Measurements from ENCODE around the gene NKTR. TPM values are rescaled to one million over a fixed set of nuclear protein-coding genes. Genes with fewer than 3 reads are reported as not detected.

NKTR gene
- total and polyA plus RNA-seq, 9 of the 15 experiments (the other 6 are each of a cell fraction or from before 2014, with no cell fraction given), result 19.7 to 123 (median 92.6) TPM

DNA sequence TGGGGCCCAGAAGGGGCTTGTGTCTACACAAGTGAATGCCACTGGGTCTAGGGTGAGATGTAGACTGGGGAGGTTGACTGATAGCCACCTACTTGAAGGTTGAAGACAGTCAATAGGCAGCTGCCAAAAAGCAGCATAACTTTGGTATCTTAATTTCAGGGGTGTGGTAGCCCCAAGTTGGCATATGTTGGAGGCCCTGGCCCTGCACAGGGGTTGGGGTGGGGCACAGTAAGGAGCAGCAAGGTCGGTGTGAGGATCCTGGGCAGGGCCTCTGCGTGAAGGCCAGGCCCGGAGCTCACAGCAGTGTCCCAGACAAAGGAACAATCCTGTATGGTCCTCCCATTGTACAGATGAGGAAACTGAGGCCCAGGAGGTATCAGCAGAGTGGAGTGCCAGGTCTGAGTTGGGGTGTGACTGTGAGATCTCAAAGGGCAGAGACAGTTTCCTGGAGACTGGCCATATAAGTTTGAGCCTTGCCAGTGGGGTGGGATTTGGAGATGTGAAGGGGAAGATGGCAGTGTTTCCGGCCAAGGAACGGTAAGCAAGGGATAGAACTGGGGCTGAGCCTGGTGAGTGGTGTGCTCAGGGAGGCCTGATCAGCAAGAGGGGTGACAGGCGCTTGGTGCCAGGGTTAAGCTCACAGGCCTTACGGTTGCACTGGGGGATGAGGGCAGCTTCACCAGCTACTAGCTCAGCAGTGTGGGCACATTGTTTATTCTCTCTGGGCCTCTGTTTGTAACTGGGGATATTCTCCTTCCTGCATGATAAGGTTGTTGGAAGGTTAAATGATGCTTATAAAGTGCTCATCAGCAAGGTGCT lies 86.6 kb downstream of the NKTR start:
- CTCF ChIA-PET (ENCODE audit: low intra/inter-chr PET ratio), result no interaction called here
- FAIRE-seq, result no peak
- intact Hi-C loops (cut with micrococcal nuclease), result no loop called here

DNA sequence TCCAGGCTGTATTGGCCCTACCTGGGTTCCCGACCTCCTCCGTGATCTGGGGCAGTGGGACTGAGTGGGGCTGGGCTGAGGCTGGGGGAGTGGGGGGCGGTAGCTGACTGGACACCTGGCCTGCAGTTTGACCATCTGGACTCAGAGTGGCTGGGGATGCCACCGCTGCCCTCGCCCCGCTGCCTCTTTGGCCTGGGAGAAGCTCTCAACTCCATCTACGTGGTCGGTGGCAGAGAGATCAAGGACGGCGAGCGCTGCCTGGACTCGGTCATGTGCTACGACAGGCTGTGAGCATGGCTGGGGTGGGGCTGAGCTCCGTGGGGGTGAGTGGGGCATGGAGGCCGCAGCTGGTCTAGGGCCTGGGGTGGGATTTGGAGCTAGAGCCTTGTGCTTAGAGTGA lies 87.5 kb downstream of the NKTR start:
- Histone ChIP-seq H3K36me3 (ENCODE audit: control insufficient read depth, insufficient read depth, low read length) (no peaks in the 10 kb centered on the region), H3K4me3 (no peak overlapping the region), H3K27me3 (ENCODE audit: control insufficient read depth in 2 of 2, insufficient read depth in 2 of 2, low read length in 2 of 2) (peaks cover 32 to 81% of the 10 kb centered on the region in 2 experiments), H3K27ac (ENCODE audit: extremely low read depth, low read depth, low read length) (no peak overlapping the region), H3K4me2 (ENCODE audit: insufficient read depth, low read length) (no peak overlapping the region), H3K79me2 (ENCODE audit: control insufficient read depth, insufficient read depth, low read length) (no peaks in the 10 kb centered on the region), H2AFZ (ENCODE audit: low read depth, low read length) (no peak overlapping the region), H3K9me3 (replicated peaks; ENCODE audit: control insufficient read depth, insufficient read depth, low read depth, low read length) (no peaks in the 10 kb centered on the region), H4K20me1 (replicated peaks; ENCODE audit: control insufficient read depth, insufficient read depth, low read length) (peaks cover 19% of the 10 kb centered on the region; the same call in 1 of the 2 replicates), H3K9ac (ENCODE audit: insufficient read depth in 1 of 2, low read depth in 2 of 2, low read length in 2 of 2) (peak overlapping the region in 1 of 2 experiments; percentile 50; a peak in 1 of 4 replicates), H3K4me1 (replicated peaks in 1 of 2; ENCODE audit: control insufficient read depth in 2 of 2, insufficient read depth in 2 of 2, low read length in 2 of 2) (peaks cover 3 to 26% of the 10 kb centered on the region in 2 experiments; a peak in 3 of 5 replicates), H3K9me1 (ENCODE audit: control insufficient read depth, insufficient read depth, low read length) (peaks cover 5% of the 10 kb centered on the region)
- FAIRE-seq, result no peak
- 4% methylated on average over 12 of the region's 15 CpGs for WGBS (ENCODE audit: insufficient coverage, low coverage, missing lambda C conversion rate)
- no peak for DNase-seq (ENCODE audit: extremely low read depth in 1 of 4, low spot score in 3 of 4)
- ChIA-PET POLR2A (interaction anchor here (0.6 to 1.0 kb wide), 2 partner anchors 10 to 43 kb away, joined by 3 to 5 read pairs; no protein-coding TSS in a partner anchor), CTCF (ENCODE audit: low intra/inter-chr PET ratio) (no interaction called here)
- no TSS peak for BruUV-seq (replicated peaks)
- intact Hi-C loops (cut with micrococcal nuclease) (no loop called here), in situ Hi-C loops (cut with MboI) (no loop called here)
- ATAC-seq, result no peak
- no peak for TF ChIP-seq SRSF1 (IDR thresholded peaks at IDR 0.05; ENCODE audit: low read depth, low read length)
- TF ChIP-seq ZNF23 (CRISPR knock-in tag; IDR thresholded peaks at IDR 0.05), result no peak
- no peak for TF ChIP-seq COPS2 (conservative IDR thresholded peaks at IDR 0.05)
- TF ChIP-seq ZKSCAN8 (CRISPR knock-in tag; IDR thresholded peaks at IDR 0.05), result no peak
- no peak for TF ChIP-seq PURB (CRISPR knock-in tag; IDR thresholded peaks at IDR 0.05; ENCODE audit: low read depth)
- no peak for TF ChIP-seq ZNF589 (CRISPR knock-in tag; IDR thresholded peaks at IDR 0.05; ENCODE audit: low read depth)
- no peak for TF ChIP-seq PCBP1 (IDR thresholded peaks at IDR 0.05; ENCODE audit: low read depth, low read length, poor library complexity, severe bottlenecking)
- no peak for TF ChIP-seq DNMT1 (IDR thresholded peaks at IDR 0.05)
- TF ChIP-seq MYC (IDR thresholded peaks at IDR 0.05; ENCODE audit: low read depth, low read length), result no peak
- TF ChIP-seq MYC (CRISPR knock-in tag; IDR thresholded peaks at IDR 0.05; ENCODE audit: borderline replicate concordance, low read depth), result no peak
- TF ChIP-seq FUS (optimal IDR thresholded peaks at IDR 0.05; ENCODE audit: low read depth, low read length), result no peak
- TF ChIP-seq NEUROD1 (IDR thresholded peaks at IDR 0.05; ENCODE audit: borderline replicate concordance, low read depth, low read length, partially characterized antibody), result no peak
- no peak for TF ChIP-seq ELF1 (tag; IDR thresholded peaks at IDR 0.05)
- no peak for TF ChIP-seq FOXK2 (conservative IDR thresholded peaks at IDR 0.05 in 1 of 2, IDR thresholded peaks at IDR 0.05 in 1 of 2; ENCODE audit: low read depth in 2 of 2)

More for the DNA sequence above, 86.6 kb downstream of the NKTR start:
- Histone ChIP-seq H3K4me1 (replicated peaks in 1 of 2; ENCODE audit: control insufficient read depth in 2 of 2, insufficient read depth in 2 of 2, low read length in 2 of 2) (peaks cover 3 to 26% of the 10 kb centered on the region in 2 experiments; a peak in 3 of 5 replicates), H2AFZ (ENCODE audit: low read depth, low read length) (no peak overlapping the region), H3K27ac (ENCODE audit: extremely low read depth, low read depth, low read length) (no peak overlapping the region), H3K4me2 (ENCODE audit: insufficient read depth, low read length) (no peak overlapping the region), H4K20me1 (replicated peaks; ENCODE audit: control insufficient read depth, insufficient read depth, low read length) (peaks cover 17% of the 10 kb centered on the region; the same call in 1 of the 2 replicates), H3K9me1 (ENCODE audit: control insufficient read depth, insufficient read depth, low read length) (peaks cover 5% of the 10 kb centered on the region), H3K4me3 (no peak overlapping the region), H3K36me3 (ENCODE audit: control insufficient read depth, insufficient read depth, low read length) (no peaks in the 10 kb centered on the region), H3K9me3 (replicated peaks; ENCODE audit: control insufficient read depth, insufficient read depth, low read depth, low read length) (no peaks in the 10 kb centered on the region), H3K79me2 (ENCODE audit: control insufficient read depth, insufficient read depth, low read length) (no peaks in the 10 kb centered on the region), H3K9ac (ENCODE audit: insufficient read depth in 1 of 2, low read depth in 2 of 2, low read length in 2 of 2) (no peak overlapping the region), H3K27me3 (ENCODE audit: control insufficient read depth in 2 of 2, insufficient read depth in 2 of 2, low read length in 2 of 2) (peaks cover 36 to 75% of the 10 kb centered on the region in 2 experiments)
- no peak for DNase-seq (ENCODE audit: extremely low read depth in 1 of 4, low spot score in 3 of 4)
- BruUV-seq (replicated peaks), result no TSS peak
- no peak for ATAC-seq
- 2% methylated on average over 7 of the region's 7 CpGs for WGBS (ENCODE audit: insufficient coverage, low coverage, missing lambda C conversion rate)
- POLR2A ChIA-PET, result interaction anchor here (0.6 kb wide), 1 partner anchor 44 kb away, joined by 5 read pairs; no protein-coding TSS in a partner anchor
- in situ Hi-C loops (cut with MboI), result no loop called here
- TF ChIP-seq BCOR (IDR thresholded peaks at IDR 0.05) (peak; percentile 88), ZNF766 (CRISPR knock-in tag; conservative IDR thresholded peaks at IDR 0.05) (no peak), HDAC1 (IDR thresholded peaks at IDR 0.05) (0 out of 4 replicates have a peak, but pooled peaks of 1 of the 2 experiments have one; percentile 15), KDM1A (IDR thresholded peaks at IDR 0.05) (peak in 1 of 2 experiments; percentile 53; a peak in 1 of 4 replicates), RCOR1 (IDR thresholded peaks at IDR 0.05; ENCODE audit: borderline replicate concordance in 1 of 2, low read depth in 2 of 2, low read length in 2 of 2) (0 out of 4 replicates have a peak, but pooled peaks of 1 of the 2 experiments have one; percentile 26), SMARCA5 (IDR thresholded peaks at IDR 0.05) (peak; percentile 46; the same call in 1 of the 2 replicates), TBL1XR1 (IDR thresholded peaks at IDR 0.05; ENCODE audit: low read length in 2 of 2) (no peak)

All from K562 (cell line).